ENCODE results near the gene NRIP1.

The NRIP1 gene

GRCh38 chr21:15061747-15062605 lies 2.8 kb downstream of the NRIP1 start:
- no peak for DNase-seq (ENCODE audit: low spot score)
- no peak for TF ChIP-seq CTCF (IDR thresholded peaks at IDR 0.05; ENCODE audit: extremely low read depth, missing control alignments)

GRCh38 chr21:15061279-15061678 lies 3.5 kb downstream of the NRIP1 start:
- no peak for DNase-seq (ENCODE audit: low spot score)
- TF ChIP-seq CTCF (IDR thresholded peaks at IDR 0.05; ENCODE audit: extremely low read depth, missing control alignments) = no peak

- no peak for DNase-seq (ENCODE audit: low spot score)
- TF ChIP-seq CTCF (IDR thresholded peaks at IDR 0.05; ENCODE audit: extremely low read depth, missing control alignments) = no peak
These were observed 4.1 kb downstream of the NRIP1 start for GRCh38 chr21:15060543-15061175.

- no peak for TF ChIP-seq CTCF (IDR thresholded peaks at IDR 0.05; ENCODE audit: extremely low read depth, missing control alignments)
These were observed 5.4 kb downstream of the NRIP1 start for GRCh38 chr21:15059397-15059796.

GRCh38 chr21:15058854-15059263 lies 5.9 kb downstream of the NRIP1 start:
- DNase-seq (ENCODE audit: low spot score) = no peak
- no peak for TF ChIP-seq CTCF (IDR thresholded peaks at IDR 0.05; ENCODE audit: extremely low read depth, missing control alignments)

More at GRCh38 chr21:15059397-15059796, 5.4 kb downstream of the NRIP1 start:
- DNase-seq (ENCODE audit: low spot score) = no peak

- TF ChIP-seq CTCF (IDR thresholded peaks at IDR 0.05; ENCODE audit: extremely low read depth, missing control alignments) = no peak
- DNase-seq (ENCODE audit: low spot score) = no peak
These were observed 7.5 kb downstream of the NRIP1 start for GRCh38 chr21:15057285-15057684.

GRCh38 chr21:15054606-15055239 lies 10.1 kb downstream of the NRIP1 start:
- no peak for DNase-seq (ENCODE audit: low spot score)
- TF ChIP-seq CTCF (IDR thresholded peaks at IDR 0.05; ENCODE audit: extremely low read depth, missing control alignments) = no peak

Measured in GM20000 (cell line).